ENCODE results near the gene DDRGK1.
"Not testable (repeated sequence)": the region's sequence is repeated elsewhere in the genome, so short reads cannot be mapped to it uniquely, and the experiment has no call there.

DDRGK1 gene

GRCh38 chr20:3192226-3193015 is 12.1 kb downstream of the DDRGK1 start:
- H3K4me3 ChIP-seq (ENCODE audit: low read depth, low read length): no peak overlapping the region
- TF ChIP-seq, protein P1, sequence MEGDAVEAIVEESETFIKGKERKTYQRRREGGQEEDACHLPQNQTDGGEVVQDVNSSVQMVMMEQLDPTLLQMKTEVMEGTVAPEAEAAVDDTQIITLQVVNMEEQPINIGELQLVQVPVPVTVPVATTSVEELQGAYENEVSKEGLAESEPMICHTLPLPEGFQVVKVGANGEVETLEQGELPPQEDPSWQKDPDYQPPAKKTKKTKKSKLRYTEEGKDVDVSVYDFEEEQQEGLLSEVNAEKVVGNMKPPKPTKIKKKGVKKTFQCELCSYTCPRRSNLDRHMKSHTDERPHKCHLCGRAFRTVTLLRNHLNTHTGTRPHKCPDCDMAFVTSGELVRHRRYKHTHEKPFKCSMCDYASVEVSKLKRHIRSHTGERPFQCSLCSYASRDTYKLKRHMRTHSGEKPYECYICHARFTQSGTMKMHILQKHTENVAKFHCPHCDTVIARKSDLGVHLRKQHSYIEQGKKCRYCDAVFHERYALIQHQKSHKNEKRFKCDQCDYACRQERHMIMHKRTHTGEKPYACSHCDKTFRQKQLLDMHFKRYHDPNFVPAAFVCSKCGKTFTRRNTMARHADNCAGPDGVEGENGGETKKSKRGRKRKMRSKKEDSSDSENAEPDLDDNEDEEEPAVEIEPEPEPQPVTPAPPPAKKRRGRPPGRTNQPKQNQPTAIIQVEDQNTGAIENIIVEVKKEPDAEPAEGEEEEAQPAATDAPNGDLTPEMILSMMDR (conservative IDR thresholded peaks at IDR 0.05; ENCODE audit: low read depth, low read length): no peak
- DNase-seq (ENCODE audit: low read depth): no peak

GRCh38 chr20:3190681-3191111 is 13.8 kb downstream of the DDRGK1 start:
- TF ChIP-seq, protein P1 (conservative IDR thresholded peaks at IDR 0.05; ENCODE audit: low read depth, low read length): no peak
- no peak overlapping the region for H3K4me3 ChIP-seq (ENCODE audit: low read depth, low read length)
- no peak for DNase-seq (ENCODE audit: low read depth)

DNA sequence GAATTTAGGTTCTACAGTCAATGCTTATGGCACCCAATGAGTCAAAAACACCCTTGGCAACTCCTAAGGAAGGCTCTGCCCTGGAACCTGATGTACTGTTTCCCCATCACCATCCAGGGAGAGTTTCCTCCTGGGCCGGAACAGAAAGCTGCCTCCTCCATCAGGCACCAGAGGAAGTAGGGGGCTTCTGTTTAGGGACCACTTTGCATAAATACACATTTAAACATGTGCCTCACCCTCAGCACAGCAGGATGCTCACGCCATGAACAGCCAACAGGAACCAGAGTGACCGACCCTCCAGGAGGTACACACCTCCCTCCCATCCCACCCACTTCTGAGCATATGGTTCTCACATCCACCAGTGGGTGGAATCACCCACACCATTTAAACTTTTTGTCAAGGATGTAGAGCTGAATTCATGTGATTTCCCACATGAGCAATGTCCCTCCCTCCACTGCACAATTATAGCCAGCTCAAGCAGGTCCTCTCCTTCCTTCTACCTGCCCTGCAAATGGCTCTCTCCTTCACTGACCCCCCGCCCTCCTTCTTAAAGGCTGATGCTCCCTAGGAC is 14.8 kb downstream of the DDRGK1 start:
- DNase-seq (ENCODE audit: low read depth): no peak
- TF ChIP-seq, protein P1 (conservative IDR thresholded peaks at IDR 0.05; ENCODE audit: low read depth, low read length): no peak
- H3K4me3 ChIP-seq (ENCODE audit: low read depth, low read length): no peak overlapping the region

GRCh38 chr20:3188823-3189413 is 15.6 kb downstream of the DDRGK1 start:
- TF ChIP-seq, protein P1 (conservative IDR thresholded peaks at IDR 0.05; ENCODE audit: low read depth, low read length): no peak
- no peak for DNase-seq (ENCODE audit: low read depth)
- no peak overlapping the region for H3K4me3 ChIP-seq (ENCODE audit: low read depth, low read length)

- H3K4me3 ChIP-seq (ENCODE audit: low read depth, low read length); DNase-seq (ENCODE audit: low read depth): not testable (repeated sequence)
Observed at GRCh38 chr20:3187861-3188260, 16.6 kb downstream of the DDRGK1 start.

DNA sequence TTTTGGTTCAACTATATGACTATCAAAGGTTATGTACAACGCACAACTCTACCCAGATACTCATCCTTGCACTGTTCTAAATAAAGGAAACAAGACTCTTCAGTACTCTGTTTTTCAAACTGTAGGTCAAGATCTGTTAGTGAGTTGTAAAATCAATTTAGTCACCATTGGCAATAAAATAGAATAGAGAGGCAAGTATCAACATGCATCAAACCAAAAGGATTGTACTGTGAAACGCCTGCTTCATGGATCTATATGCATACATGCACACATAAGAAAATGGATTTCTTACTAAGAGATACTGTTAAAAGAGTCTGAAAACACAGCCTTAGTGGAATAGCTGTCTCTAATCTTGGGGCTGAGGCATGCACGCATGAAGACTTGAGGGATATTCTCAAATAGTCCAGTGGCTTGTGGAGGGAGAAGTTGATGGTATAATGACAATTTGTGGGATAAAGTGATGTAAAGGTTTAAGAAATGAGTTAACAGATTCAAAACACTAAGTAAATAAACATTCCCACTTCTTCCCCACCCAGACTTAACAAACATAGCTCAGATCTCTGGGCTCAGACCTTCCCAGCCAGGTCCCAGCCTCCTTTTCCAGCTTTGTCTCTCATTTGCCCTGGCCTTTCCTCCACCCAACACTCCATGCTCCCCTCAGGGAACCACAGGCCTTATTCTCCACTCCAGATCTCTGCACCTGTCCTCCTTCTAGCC is 20.4 kb downstream of the DDRGK1 start:
- TF ChIP-seq, protein P1 (conservative IDR thresholded peaks at IDR 0.05; ENCODE audit: low read depth, low read length): no peak
- no peak overlapping the region for H3K4me3 ChIP-seq (ENCODE audit: low read depth, low read length)
- no peak for DNase-seq (ENCODE audit: low read depth)

- not testable (repeated sequence) for H3K4me3 ChIP-seq (ENCODE audit: low read depth, low read length); DNase-seq (ENCODE audit: low read depth)
Observed at GRCh38 chr20:3182429-3182828, 22.1 kb downstream of the DDRGK1 start.
